Measurements from ENCODE around the gene BCL7A. TPM values are rescaled to one million over a fixed set of nuclear protein-coding genes. Genes with fewer than 3 reads are reported as not detected.
"Not testable (repeated sequence)": the region's sequence is repeated elsewhere in the genome, so short reads cannot be mapped to it uniquely, and the experiment has no call there.

Gene BCL7A
- total RNA-seq, 2 donors from 2014 or later, result 6.4 to 12.2 TPM

DNA sequence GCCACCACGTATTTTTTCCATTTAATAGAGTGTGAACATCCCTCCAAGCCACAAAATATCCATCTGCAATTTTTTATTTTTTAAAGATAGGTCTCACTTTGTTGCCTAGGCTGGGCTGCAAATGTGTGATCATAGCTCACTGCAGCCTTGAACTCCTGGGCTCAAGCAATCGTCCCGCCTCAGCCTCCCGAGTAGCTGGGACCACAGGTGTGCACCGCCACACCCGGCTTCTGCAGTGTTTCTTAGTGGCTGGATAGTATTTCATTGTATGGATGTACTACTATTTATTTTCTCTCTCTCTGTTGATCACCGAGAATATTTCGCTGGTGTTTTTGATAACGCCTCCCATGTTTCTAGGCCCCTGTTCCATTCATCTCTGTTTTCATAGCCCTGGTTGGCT lies 74.3 kb downstream of the BCL7A start:
- H3K9me3 Mint-ChIP-seq, result no peaks in the 10 kb centered on the region
- H3K4me1 Mint-ChIP-seq (ENCODE audit: low read depth), result peaks cover 50% of the 10 kb centered on the region
- H3K27ac Mint-ChIP-seq, result no peak overlapping the region
- DNase-seq (no peak), ATAC-seq (replicated peaks in 1 of 2) (no peak)
- H3K27me3 Mint-ChIP-seq (ENCODE audit: low read depth), result no peaks in the 10 kb centered on the region
- no peak overlapping the region for H3K4me3 Mint-ChIP-seq
- no peaks in the 10 kb centered on the region for H3K36me3 Mint-ChIP-seq (ENCODE audit: insufficient read depth in 2 of 2)

DNA sequence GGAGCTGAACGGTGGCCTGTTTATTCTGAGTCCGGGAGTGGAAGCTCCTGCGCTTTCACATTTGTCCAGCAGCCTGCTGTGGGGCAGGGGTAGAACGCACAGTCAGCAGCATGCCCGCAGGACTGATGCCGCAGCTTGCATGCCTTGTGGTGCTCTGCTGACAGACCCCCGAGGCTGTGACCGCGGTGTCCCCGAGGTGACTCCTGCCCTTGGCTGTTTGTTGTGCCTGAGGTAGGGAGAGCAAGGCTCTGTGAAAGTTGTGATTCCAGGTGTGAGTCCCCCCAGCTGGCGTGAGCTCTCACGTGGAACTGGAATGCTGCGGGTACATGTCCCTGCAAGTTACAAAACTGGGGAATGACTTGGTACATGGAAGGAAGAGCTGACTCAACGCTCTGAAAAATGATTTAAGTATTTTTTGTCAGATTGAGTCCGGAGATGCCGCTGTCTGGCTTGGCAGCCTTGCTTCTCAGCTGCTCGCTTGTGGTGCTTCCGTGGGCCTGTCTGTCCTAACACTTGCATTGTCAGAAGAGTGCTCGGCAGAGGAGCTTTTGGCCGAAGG lies 75.0 kb downstream of the BCL7A start:
- Mint-ChIP-seq H3K9me3 (no peaks in the 10 kb centered on the region), H3K27me3 (ENCODE audit: low read depth) (no peaks in the 10 kb centered on the region), H3K4me1 (ENCODE audit: low read depth) (peaks cover 53% of the 10 kb centered on the region), H3K4me3 (no peak overlapping the region), H3K36me3 (ENCODE audit: insufficient read depth in 2 of 2) (no peaks in the 10 kb centered on the region), H3K27ac (no peak overlapping the region)
- DNase-seq (no peak), ATAC-seq (replicated peaks in 1 of 2) (no peak)

DNA sequence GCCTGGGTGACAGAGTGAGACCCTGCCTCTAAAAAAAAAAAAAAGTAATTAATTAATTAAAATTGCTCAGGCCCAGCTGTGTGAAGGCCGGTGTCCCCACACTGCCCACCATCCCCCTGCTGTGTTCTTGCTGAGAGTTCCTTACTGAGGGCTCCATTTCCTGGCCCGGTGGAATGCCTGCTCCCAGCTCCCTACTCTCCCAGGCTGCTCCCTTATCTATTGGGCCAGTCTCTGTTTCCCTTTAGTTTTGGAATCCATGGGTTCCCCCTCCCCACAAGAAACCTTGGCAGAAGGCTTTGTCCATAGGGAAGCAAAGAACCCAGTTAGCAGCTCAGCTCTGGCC lies 75.9 kb downstream of the BCL7A start:
- peak overlapping the region; percentile 53 for H3K27ac Mint-ChIP-seq
- H3K4me3 Mint-ChIP-seq, result peak overlapping the region in 1 of 2 donors; percentile 25
- DNase-seq, result no peak
- no peaks in the 10 kb centered on the region for H3K9me3 Mint-ChIP-seq
- no peaks in the 10 kb centered on the region for H3K27me3 Mint-ChIP-seq (ENCODE audit: low read depth)
- no peak for ATAC-seq (replicated peaks in 1 of 2)
- H3K4me1 Mint-ChIP-seq (ENCODE audit: low read depth), result peaks cover 55% of the 10 kb centered on the region
- no peaks in the 10 kb centered on the region for H3K36me3 Mint-ChIP-seq (ENCODE audit: insufficient read depth in 2 of 2)

DNA sequence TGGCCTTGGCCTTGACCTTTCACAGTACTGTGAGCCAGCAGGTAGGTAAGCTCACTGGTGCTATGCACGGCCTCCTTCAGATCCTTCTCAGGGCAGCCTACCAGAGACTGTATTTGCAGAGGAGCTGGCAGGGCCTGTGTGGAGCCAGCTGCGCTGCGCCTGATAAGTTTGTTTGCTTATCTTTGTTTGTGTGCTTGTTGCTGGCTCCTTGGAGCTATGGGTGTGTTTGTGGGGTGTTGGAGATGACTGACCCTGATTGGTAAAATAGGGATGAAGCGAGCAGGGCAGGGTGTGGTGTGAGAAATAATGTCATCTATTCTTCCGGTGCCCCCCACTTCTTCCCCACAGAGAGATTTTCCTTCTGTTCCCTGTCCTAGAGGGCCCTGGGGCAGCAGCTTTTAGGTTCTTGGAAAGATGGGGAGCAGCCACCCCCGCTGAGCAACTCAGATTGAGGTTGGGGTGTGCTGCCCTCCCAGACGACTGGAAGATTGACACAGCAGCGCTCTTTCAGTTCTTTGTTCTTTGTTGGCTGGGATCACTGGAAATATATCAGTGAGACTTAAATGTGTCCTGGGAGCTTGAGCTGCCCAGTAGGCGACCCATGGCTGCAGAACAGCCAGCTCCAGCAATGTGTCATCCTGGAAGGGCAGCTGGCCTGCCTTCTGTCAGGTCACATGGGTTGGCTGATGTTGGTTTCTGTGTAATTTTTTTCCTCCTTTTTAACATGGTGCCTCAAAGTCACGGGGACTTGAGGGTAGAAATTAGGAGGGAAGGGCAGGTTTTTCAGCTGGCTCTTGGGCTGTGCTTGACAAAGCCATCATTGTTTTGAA lies 76.5 kb downstream of the BCL7A start:
- Mint-ChIP-seq H3K27ac (peak overlapping the region; percentile 53), H3K27me3 (ENCODE audit: low read depth) (no peaks in the 10 kb centered on the region), H3K9me3 (no peaks in the 10 kb centered on the region), H3K36me3 (ENCODE audit: insufficient read depth in 2 of 2) (no peaks in the 10 kb centered on the region), H3K4me1 (ENCODE audit: low read depth) (peaks cover 56% of the 10 kb centered on the region), H3K4me3 (peak overlapping the region; percentile 25 to 64)
- DNase-seq (no peak), ATAC-seq (replicated peaks in 1 of 2) (peak; percentile 40 to 54)

DNA sequence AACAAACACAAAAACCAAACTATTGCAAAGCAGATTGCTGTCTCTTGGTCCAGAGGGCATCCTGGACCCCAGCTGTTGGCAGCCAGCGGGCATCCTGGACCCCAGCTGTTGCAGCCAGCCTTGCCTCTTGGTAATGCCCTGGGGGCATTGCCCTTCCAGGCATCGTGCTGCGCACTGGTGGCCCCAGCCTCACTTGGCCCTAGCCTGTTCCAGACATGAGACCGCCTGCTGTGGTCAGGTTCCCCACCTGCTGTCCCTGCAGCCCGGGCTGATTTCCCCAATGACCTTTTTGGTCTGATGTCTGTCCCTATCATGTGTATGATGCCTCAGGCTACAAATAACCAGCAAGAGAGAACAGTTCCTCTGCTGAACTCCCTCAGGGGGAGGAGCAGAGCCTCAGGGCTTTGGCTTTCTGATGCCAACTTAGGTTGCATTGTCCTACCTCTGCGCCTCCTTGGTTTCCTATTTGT lies 77.6 kb downstream of the BCL7A start:
- Mint-ChIP-seq H3K36me3 (ENCODE audit: insufficient read depth in 2 of 2) (no peaks in the 10 kb centered on the region), H3K27ac (no peak overlapping the region), H3K4me3 (peak overlapping the region; percentile 1 to 72), H3K9me3 (no peaks in the 10 kb centered on the region), H3K27me3 (ENCODE audit: low read depth) (no peaks in the 10 kb centered on the region), H3K4me1 (ENCODE audit: low read depth) (peaks cover 60% of the 10 kb centered on the region)
- ATAC-seq (replicated peaks in 1 of 2) (peak; percentile 25 to 26), DNase-seq (no peak)

DNA sequence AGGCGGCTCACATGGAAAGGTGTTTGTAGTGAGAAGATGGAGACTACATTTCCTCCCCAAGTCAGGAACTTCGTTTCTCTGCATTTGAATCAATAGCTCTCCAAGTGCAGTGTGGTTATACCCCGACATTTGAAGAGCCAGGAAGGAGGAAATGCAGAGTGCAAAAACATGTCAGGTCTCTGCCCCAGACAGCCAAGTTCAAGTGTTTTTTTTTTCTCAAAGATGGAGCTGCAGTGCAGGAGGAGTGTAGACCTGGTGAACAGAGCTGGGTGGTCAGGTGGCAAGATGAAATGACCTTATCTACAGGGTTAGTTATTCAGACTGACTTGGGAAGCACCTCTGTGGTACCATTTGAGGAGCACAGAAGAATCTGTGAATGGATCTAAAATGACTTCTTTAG lies 78.2 kb downstream of the BCL7A start:
- Mint-ChIP-seq H3K36me3 (ENCODE audit: insufficient read depth in 2 of 2) (no peaks in the 10 kb centered on the region), H3K9me3 (no peaks in the 10 kb centered on the region), H3K27me3 (ENCODE audit: low read depth) (no peaks in the 10 kb centered on the region), H3K27ac (peak overlapping the region; percentile 63), H3K4me3 (peak overlapping the region; percentile 39 to 72), H3K4me1 (ENCODE audit: low read depth) (peaks cover 66% of the 10 kb centered on the region)
- no peak for DNase-seq
- ATAC-seq (replicated peaks in 1 of 2), result peak; percentile 9 to 40

DNA sequence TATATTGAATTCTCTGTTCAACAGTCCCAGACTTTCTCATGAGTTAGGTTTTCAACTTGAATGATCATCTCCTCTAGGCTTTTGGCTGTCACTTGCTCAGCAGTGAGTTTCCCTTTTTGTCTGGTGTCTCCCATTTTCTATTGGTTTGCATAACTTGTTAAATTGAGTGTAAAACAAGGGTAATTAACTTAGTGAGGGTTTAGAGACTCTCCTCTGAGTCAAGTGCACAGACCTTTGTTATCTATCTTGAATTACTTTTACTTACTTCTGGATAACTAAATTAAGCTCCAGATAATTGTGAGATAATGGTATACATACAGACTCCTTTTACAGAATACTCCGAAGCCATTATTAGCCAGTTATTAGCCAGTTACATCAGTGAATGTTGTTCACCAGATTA lies 78.9 kb downstream of the BCL7A start:
- H3K27me3 Mint-ChIP-seq (ENCODE audit: low read depth), result no peaks in the 10 kb centered on the region
- peak overlapping the region; percentile 42 to 72 for H3K4me3 Mint-ChIP-seq
- H3K27ac Mint-ChIP-seq, result peak overlapping the region; percentile 66
- DNase-seq, result no peak
- ATAC-seq (replicated peaks in 1 of 2), result no peak
- H3K9me3 Mint-ChIP-seq, result no peaks in the 10 kb centered on the region
- no peaks in the 10 kb centered on the region for H3K36me3 Mint-ChIP-seq (ENCODE audit: insufficient read depth in 2 of 2)
- H3K4me1 Mint-ChIP-seq (ENCODE audit: low read depth), result peaks cover 73% of the 10 kb centered on the region

DNA sequence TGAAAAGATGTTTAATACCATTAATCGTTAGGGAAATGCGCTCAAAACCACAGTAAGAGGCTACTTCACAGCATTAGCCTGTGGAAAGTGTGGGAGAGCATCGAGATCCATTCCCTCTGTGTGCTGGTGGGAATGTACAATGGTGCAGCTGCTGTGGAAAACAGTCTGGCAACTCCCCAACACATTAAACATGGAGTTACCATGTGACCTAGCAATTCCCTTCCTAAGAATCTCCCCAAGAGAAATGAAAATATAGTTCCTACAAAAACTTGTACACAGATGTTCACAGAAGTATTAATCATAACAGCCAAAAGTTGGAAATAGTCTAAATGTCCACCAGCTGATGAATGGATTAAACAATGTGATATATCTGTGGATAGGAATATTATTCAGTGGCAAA lies 80.6 kb downstream of the BCL7A start:
- Mint-ChIP-seq H3K4me1 (ENCODE audit: low read depth) (peaks cover 78% of the 10 kb centered on the region), H3K27me3 (ENCODE audit: low read depth) (no peaks in the 10 kb centered on the region), H3K27ac (peak overlapping the region; percentile 35), H3K36me3 (ENCODE audit: insufficient read depth in 2 of 2) (no peaks in the 10 kb centered on the region), H3K9me3 (no peaks in the 10 kb centered on the region), H3K4me3 (no peak overlapping the region)
- ATAC-seq (replicated peaks in 1 of 2), result no peak
- no peak for DNase-seq

DNA sequence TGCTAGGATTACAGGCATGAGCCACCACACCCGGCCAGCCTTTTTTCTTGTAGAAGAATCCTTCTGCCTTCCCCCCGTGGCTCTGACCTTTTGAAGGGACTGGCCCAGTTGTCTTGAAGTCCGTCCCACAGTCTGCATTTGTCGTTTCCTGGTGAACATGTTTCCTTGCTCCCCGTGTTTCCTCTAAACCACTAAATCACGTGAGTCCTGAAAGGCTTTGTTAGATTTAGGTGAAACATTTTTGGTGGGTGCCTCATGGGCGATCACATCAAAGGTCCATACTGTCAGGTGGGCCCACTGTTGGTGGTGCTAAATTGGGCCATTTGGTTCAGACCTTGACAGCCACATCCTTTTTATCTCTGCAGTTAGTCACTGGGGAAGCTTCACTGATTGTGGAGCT lies 83.2 kb downstream of the BCL7A start:
- no peak for DNase-seq
- peak overlapping the region; percentile 75 to 79 for H3K4me3 Mint-ChIP-seq

DNA sequence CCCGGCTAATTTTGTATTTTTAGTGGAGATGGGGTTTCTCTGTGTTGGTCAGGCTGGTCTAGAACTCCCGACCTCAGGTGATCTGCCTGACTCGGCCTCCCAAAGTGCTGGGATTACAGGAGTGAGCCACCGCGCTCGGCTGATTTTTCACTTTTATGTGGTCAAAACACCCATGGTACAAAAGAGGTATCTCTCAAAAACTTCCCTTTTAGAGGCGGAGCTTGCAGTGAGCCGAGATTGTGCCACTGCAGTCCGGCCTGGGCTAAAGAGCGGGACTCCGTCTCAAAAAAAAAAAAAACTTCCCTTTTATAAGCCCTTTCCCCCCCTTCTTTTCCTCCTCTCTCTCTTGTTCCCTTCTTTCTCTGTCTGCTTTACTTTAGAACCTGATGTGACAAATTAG lies 83.8 kb downstream of the BCL7A start:
- H3K36me3 Mint-ChIP-seq (ENCODE audit: insufficient read depth in 2 of 2); H3K27ac Mint-ChIP-seq; H3K9me3 Mint-ChIP-seq; ATAC-seq (replicated peaks in 1 of 2); H3K27me3 Mint-ChIP-seq (ENCODE audit: low read depth); DNase-seq: not testable (repeated sequence)
- Mint-ChIP-seq H3K4me1 (ENCODE audit: low read depth) (peaks cover 75% of the 10 kb centered on the region), H3K4me3 (peak overlapping the region; percentile 48 to 75)

More for the DNA sequence above, 83.2 kb downstream of the BCL7A start:
- no peaks in the 10 kb centered on the region for H3K27me3 Mint-ChIP-seq (ENCODE audit: low read depth)
- peak; percentile 35 to 38 for ATAC-seq (replicated peaks in 1 of 2)
- no peaks in the 10 kb centered on the region for H3K36me3 Mint-ChIP-seq (ENCODE audit: insufficient read depth in 2 of 2)
- peak overlapping the region; percentile 78 for H3K27ac Mint-ChIP-seq
- no peaks in the 10 kb centered on the region for H3K9me3 Mint-ChIP-seq
- peaks cover 78% of the 10 kb centered on the region for H3K4me1 Mint-ChIP-seq (ENCODE audit: low read depth)

DNA sequence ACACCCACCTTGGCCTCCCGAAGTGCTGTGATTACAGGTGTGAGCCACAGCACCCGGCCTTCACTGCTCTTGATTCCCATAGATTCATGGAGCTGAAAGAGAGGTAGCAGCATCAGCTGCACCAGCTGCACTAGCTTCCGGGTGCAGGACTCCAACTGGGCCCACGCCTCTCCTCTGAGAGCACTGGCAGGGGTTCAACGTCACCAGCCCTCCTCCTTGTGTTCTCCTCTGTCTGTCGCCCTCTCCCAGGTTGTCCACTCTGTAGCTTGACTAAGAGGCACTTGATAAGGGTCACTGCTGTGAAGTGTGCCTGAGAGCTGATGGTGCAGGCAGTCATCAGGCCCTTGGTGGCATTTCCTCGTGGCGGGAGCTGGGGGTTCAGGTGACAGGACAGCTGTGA lies 85.2 kb downstream of the BCL7A start:
- no peaks in the 10 kb centered on the region for H3K9me3 Mint-ChIP-seq
- ATAC-seq (replicated peaks in 1 of 2) (no peak), DNase-seq (no peak)
- no peaks in the 10 kb centered on the region for H3K27me3 Mint-ChIP-seq (ENCODE audit: low read depth)
- H3K27ac Mint-ChIP-seq, result no peak overlapping the region
- H3K4me3 Mint-ChIP-seq, result no peak overlapping the region
- H3K4me1 Mint-ChIP-seq (ENCODE audit: low read depth), result peaks cover 79% of the 10 kb centered on the region
- H3K36me3 Mint-ChIP-seq (ENCODE audit: insufficient read depth in 2 of 2), result no peaks in the 10 kb centered on the region

DNA sequence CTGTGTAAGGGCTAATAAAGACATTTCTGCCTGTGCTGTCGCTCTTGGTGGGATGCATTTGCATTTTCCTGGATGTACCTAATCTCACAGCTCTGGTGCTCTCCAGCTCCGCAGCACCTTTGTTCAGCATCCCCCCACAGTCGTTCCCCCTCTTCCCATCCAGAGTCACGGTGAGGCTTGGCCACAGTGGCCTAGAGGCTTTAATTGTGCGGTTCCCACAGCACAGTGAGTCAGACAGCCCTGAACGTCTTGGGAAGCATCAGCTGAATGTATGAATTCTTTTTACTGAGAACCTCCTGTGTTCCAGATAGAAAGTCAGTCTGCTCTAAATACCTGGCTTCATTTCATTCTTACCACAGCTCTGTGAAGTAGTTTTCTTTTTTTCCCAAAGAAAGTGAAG lies 85.6 kb downstream of the BCL7A start:
- H3K27me3 Mint-ChIP-seq (ENCODE audit: low read depth), result no peaks in the 10 kb centered on the region
- peaks cover 83% of the 10 kb centered on the region for H3K4me1 Mint-ChIP-seq (ENCODE audit: low read depth)
- DNase-seq, result no peak
- H3K36me3 Mint-ChIP-seq (ENCODE audit: insufficient read depth in 2 of 2), result no peaks in the 10 kb centered on the region
- peak overlapping the region in 1 of 2 donors; percentile 51 for H3K4me3 Mint-ChIP-seq
- no peaks in the 10 kb centered on the region for H3K9me3 Mint-ChIP-seq
- ATAC-seq (replicated peaks in 1 of 2), result no peak
- no peak overlapping the region for H3K27ac Mint-ChIP-seq

DNA sequence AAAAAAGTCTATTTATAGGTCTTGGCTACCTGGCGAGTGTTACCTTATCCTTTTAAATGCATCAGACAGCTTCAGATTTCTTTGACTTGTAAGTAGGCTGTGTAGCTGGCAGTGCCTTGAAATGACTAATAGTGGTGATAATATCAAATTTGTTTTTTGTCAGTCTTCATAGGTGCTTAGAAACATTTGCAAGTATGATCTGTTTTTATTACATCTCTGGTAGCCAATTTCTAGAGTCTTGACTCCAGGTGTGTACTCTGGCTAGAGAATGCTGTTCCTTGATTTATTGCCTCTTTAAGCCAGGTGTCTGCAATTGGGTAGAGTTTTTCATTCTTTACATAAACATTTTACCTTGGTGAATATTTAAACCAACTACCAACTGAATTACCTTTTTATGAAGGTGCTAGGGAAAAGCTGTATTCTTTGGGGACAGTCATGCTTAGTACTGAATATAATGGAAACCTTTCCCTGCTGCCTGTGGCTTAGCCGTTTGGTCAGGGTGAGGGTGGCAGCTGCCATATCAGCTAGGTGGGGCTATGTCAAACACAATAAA lies 89.5 kb downstream of the BCL7A start:
- H3K4me1 Mint-ChIP-seq (ENCODE audit: low read depth), result peaks cover 71% of the 10 kb centered on the region
- DNase-seq (no peak), ATAC-seq (replicated peaks in 1 of 2) (peak in 1 of 2 donors; percentile 26)
- no peaks in the 10 kb centered on the region for H3K9me3 Mint-ChIP-seq
- H3K27ac Mint-ChIP-seq, result no peak overlapping the region
- H3K36me3 Mint-ChIP-seq (ENCODE audit: insufficient read depth in 2 of 2), result no peaks in the 10 kb centered on the region
- no peak overlapping the region for H3K4me3 Mint-ChIP-seq
- H3K27me3 Mint-ChIP-seq (ENCODE audit: low read depth), result no peaks in the 10 kb centered on the region
